NCI-H2107 treated with DMSO at 0.1 percent for 48 hours (cell line): ENCODE results near the gene NF1.
"Not testable (repeated sequence)": the region's sequence is repeated elsewhere in the genome, so short reads cannot be mapped to it uniquely, and the experiment has no call there.

Experiments used
- DNase-seq: peaks from one replicate; lab custom pipeline; 2025; ENCODE audit not compliant: unreplicated experiment; lab: John Stamatoyannopoulos, UW

NF1 gene

GRCh38 chr17:31378638-31379037 lies 283.9 kb downstream of the NF1 start:
- no peak for DNase-seq

GRCh38 chr17:31379597-31380205 lies 284.9 kb downstream of the NF1 start:
- DNase-seq = no peak

- no peak for DNase-seq
Observed at GRCh38 chr17:31381165-31381668, 286.4 kb downstream of the NF1 start.

GRCh38 chr17:31382668-31383275 lies 288.0 kb downstream of the NF1 start:
- not testable (repeated sequence) for DNase-seq

- not testable (repeated sequence) for DNase-seq
Observed at GRCh38 chr17:31383488-31383887, 288.7 kb downstream of the NF1 start.

- DNase-seq = no peak
Observed at GRCh38 chr17:31385428-31386285, 290.9 kb downstream of the NF1 start.

GRCh38 chr17:31386542-31387075 lies 291.8 kb downstream of the NF1 start:
- no peak for DNase-seq

GRCh38 chr17:31387438-31387837 lies 292.7 kb downstream of the NF1 start:
- no peak for DNase-seq

- no peak for DNase-seq
Observed at GRCh38 chr17:31388351-31388750, 293.6 kb downstream of the NF1 start.

- no peak for DNase-seq
Observed at GRCh38 chr17:31388770-31389656, 294.2 kb downstream of the NF1 start.

GRCh38 chr17:31389657-31390381 lies 295.0 kb downstream of the NF1 start:
- no peak for DNase-seq

- no peak for DNase-seq
Observed at GRCh38 chr17:31390426-31390747, 295.6 kb downstream of the NF1 start.

GRCh38 chr17:31390748-31391495 lies 296.1 kb downstream of the NF1 start:
- DNase-seq = no peak

GRCh38 chr17:31391496-31391949 lies 296.7 kb downstream of the NF1 start, which contains the start of gene RAB11FIP4:
Gene RAB11FIP4 (plus strand): TSS chr17:31391675. CDS start chr17:31391853, 178 bp downstream.
- DNase-seq = no peak

GRCh38 chr17:31392002-31392855 lies 297.5 kb downstream of the NF1 start:
- no peak for DNase-seq

- DNase-seq = no peak
Observed at GRCh38 chr17:31392856-31393748, 298.3 kb downstream of the NF1 start.

GRCh38 chr17:31393749-31394146 lies 299.0 kb downstream of the NF1 start:
- no peak for DNase-seq
